Left kidney (tissue), 8 donors: ENCODE results near the gene THAP5. TPM values are rescaled to one million over a fixed set of nuclear protein-coding genes. Genes with fewer than 3 reads are reported as not detected.

Source experiments
- DNase-seq: peaks from one replicate; pipeline ENCODE4 v3.0.0-alpha.2; 2013
- long read RNA-seq, 8 donors: transcript quantifications; one replicate each; lab custom pipeline, GENCODE V29; 2026
- polyA plus RNA-seq: library from polyadenylated mRNA; unstranded; fragments of 120-200 nt; gene quantifications from one replicate; pipeline ENCODE4 v1.2.1, GENCODE V29; 2013; ENCODE audit not compliant: insufficient read length

Gene THAP5, protein sequence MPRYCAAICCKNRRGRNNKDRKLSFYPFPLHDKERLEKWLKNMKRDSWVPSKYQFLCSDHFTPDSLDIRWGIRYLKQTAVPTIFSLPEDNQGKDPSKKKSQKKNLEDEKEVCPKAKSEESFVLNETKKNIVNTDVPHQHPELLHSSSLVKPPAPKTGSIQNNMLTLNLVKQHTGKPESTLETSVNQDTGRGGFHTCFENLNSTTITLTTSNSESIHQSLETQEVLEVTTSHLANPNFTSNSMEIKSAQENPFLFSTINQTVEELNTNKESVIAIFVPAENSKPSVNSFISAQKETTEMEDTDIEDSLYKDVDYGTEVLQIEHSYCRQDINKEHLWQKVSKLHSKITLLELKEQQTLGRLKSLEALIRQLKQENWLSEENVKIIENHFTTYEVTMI
- 41.4 TPM for polyA plus RNA-seq
- long read RNA-seq, donor 1, transcript THAP5-203 (3 exons, 3,306 nt), result major isoform, 10 of 14 reads
- long read RNA-seq, donor 1, partial matches to known transcripts, result 0 of 14 reads
- long read RNA-seq, donor 1, other reads (novel, unspliced or antisense), result 0 of 14 reads
- long read RNA-seq, donor 2, transcript THAP5-207 (2 exons, 1,051 nt), result minor isoform, 5 of 21 reads
- long read RNA-seq, donor 2, transcript THAP5-203 (3 exons, 3,306 nt), result major isoform, 11 of 21 reads
- long read RNA-seq, donor 2, partial matches to known transcripts, result 0 of 21 reads
- long read RNA-seq, donor 2, other reads (novel, unspliced or antisense), result 0 of 21 reads
- long read RNA-seq, donor 3, transcript THAP5-203 (3 exons, 3,306 nt), result major isoform, 9 of 13 reads
- long read RNA-seq, donor 3, partial matches to known transcripts, result 0 of 13 reads
- long read RNA-seq, donor 3, other reads (novel, unspliced or antisense), result 0 of 13 reads
- long read RNA-seq, donor 4, partial matches to known transcripts, result 0 of 2 reads
- long read RNA-seq, donor 4, other reads (novel, unspliced or antisense), result 0 of 2 reads
- long read RNA-seq, donor 5, transcript THAP5-203 (3 exons, 3,306 nt), result major isoform, 11 of 18 reads
- long read RNA-seq, donor 5, partial matches to known transcripts, result 0 of 18 reads
- long read RNA-seq, donor 5, other reads (novel, unspliced or antisense), result 0 of 18 reads
- long read RNA-seq, donor 6, transcript THAP5-203 (3 exons, 3,306 nt), result major isoform, 12 of 16 reads
- long read RNA-seq, donor 6, partial matches to known transcripts, result 0 of 16 reads
- long read RNA-seq, donor 6, other reads (novel, unspliced or antisense), result 0 of 16 reads
- long read RNA-seq, donor 7, transcript THAP5-203 (3 exons, 3,306 nt), result major isoform, 21 of 32 reads
- long read RNA-seq, donor 7, transcript THAP5-207 (2 exons, 1,051 nt), result minor isoform, 5 of 32 reads
- long read RNA-seq, donor 7, partial matches to known transcripts, result 0 of 32 reads
- long read RNA-seq, donor 7, other reads (novel, unspliced or antisense), result 0 of 32 reads
- long read RNA-seq, donor 8, partial matches to known transcripts, result 0 of 4 reads
- long read RNA-seq, donor 8, other reads (novel, unspliced or antisense), result 0 of 4 reads

DNA sequence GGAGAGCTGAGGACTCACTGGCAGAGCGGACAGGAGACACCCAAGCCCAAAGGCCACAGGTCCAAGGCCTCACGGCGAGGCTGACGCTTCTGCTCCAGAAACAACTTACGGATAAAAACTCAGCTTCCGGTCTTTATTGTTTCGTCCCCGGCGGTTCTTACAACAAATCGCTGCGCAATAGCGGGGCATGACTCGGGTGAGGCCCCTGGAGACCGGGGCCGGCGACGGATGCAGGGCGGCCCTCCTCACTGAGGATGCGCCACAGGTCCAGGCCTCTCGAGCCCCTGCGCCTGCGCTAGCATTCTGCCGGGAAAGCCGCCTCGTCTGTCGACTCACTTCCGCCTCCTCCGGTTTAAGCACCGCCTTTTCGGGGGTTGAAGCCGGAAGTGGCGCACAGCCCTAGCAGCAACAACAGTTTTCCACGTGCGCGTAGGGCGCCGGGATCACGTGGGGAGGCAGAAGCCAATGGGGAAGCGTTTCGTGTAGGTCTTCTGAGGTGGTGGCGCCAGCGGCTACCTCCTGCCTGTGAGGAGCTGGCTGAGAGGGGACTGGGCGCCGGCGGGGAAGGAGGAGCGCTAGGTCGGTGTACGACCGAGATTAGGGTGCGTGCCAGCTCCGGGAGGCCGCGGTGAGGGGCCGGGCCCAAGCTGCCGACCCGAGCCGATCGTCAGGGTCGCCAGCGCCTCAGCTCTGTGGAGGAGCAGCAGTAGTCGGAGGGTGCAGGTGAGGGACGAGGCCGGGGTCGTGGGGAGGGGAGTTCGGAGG, at the start of gene THAP5, which contains the start of gene DNAJB9:
TSS of gene THAP5 (minus strand) at position 326 of the 765 bp plus-strand sequence. CDS start at position 189, 137 bp downstream.
TSS of gene DNAJB9 (plus strand) at position 494 of the 765 bp plus-strand sequence. CDS start 1,853 bp downstream, outside the sequence.
- peak; percentile 99 for DNase-seq

DNA sequence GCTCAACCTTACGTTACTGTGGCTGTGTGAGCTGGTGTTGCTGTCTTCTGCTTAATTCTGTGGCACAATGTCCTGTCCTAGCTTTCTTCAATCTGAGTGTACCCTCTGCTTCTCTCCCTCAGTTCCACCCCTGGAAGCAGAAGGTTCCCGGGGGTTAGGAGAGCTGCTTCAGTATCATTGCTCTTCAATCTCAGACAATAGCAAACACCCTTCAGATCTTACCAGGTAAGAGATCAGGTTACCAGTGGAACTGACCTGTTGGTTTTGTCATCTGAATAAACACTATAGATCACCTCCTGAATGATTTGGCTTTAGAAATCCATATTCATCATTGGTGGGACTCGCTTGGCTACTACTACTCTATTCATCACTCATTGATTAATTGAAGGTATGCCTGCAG, 48.5 kb upstream of the THAP5 start:
- no peak for DNase-seq

DNA sequence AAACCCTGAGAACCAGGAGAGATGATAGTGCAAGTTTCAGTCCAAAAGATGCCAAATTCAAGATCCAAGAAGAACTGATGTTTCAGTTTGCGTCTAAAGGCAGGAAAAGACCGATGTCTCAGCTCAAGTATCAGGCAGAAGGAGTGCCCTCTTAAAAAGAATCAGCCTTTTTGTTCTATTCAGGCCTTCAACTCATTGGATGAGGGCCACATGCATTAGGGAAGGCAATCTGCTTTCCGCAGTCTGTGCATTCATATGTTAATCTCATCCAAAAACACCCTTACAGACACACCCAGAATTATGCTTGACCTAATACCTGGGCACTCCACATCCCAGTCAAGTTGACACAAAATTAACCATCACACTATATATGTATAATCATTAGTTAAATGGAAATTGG, 45.4 kb upstream of the THAP5 start:
- no peak for DNase-seq

DNA sequence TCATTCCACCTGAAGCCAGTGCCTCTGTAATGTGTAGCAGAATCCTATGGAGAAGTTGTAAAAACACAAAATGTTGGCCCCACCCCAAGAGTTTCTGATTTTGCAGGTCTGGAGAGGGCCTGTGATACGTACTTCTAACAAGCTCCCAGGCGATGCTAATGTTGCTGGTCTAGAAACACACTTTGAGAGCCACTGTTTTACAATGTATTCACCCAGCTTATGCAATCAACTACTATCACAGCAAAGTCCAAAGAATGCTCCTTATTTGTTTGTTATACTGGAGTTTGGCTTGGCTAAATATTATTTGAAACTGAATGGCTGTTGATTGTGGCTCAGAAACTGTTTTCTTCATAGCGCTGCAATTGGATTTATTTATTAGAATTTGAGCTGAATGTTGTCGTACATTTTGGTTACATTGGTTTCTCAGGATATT, 44.5 kb upstream of the THAP5 start:
- no peak for DNase-seq

DNA sequence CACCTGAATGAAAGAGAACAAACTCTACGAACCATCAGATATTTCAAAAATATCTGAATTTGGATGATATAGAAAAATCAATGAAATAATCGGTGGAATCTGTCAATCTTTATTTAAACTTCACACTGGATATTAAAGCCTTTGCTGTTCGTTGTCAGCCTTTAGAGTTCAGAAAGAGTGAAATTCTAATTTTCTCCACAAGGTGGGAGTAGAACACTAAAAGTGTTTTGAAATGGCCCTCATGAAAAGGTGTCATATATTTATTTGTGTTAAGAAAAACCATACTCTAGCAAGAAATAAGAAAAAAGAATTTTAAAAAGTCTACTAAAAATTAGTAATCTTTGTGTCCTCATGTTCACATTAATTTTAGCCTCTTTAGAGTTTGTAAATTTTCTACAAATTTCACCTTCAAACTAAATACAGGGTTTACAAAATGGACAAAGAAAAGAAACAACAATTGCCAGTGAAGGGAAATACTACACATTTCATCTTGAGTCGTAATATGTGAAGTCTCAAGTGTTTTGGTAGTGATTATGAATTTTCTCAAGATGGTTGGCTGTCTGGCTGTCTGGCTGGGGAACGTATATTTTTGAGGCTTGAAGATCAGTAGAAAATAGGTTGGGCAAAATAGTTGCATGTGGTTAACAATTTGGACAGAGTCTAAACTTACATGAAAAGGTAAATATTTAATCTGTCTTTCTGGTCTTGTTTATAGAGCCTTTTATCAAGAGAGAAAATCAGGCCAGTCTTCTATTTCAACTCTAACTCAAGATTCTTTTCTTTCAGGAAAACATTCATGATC, 43.8 kb upstream of the THAP5 start:
- DNase-seq, result peak; percentile 55

DNA sequence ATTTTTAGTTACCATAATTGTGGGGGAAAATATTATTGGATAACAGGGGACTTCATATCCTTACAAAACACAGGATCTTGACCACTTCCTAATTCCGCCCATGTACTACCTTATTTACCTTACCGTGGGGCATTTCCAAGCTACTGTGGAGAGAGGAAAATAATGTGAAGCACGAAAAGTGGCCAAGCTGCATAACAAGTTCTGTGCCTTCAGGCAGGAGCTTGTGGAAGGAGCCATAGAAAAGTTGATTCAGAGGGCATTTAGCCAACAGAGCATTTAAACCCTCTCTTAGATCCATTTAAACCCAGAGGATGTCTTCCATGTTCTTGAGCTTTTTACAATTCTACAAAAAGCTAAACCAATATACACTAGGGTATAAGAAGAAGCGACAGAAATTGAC, 41.8 kb upstream of the THAP5 start:
- DNase-seq, result no peak

DNA sequence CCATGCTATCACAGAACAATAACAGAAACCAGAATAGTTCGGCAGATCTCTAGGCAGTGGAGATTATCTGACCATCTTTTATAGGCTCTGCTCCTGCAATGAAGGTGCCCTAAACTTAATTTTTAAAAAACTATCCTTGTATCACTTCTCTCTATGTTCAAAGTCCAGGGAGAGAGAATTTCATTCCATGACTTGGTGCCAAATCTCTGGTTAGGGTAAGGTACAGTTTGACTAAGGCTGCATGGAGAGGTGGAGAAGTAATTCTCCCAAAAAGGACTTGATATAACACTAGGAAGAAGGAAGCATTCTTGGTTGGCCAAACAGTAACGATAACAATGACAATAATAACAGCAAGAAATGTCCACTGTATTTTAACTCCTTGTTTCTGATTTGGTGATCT, 40.1 kb upstream of the THAP5 start:
- DNase-seq, result no peak

DNA sequence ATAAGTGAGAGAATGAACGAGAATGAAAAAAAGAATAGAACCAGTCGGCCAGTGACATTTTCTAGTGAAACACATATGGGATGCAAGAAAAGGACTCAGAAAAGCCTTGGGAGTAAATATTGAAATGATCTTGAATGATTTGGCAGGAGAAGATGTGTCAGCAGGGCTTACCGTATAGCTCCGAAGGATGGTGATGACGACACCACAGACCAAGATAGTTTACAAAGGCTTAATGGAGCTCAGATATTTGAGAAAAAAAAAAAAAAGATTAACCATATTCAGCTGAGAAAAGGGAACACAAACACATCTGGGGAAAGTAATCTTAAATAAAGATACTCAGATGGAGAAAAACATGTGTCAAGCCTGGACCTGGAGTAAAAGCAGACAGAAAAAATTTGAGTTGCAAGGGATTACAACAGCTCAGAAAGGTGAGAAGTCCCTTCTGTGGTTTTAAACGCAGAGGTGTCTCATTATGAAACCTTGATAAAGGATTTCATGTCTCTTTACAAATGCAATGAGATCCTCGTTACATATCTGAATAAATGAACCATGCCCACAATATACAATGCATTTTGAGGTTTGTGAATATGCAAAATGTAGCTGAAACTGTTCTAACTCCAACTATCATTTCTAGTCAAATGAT, 36.2 kb upstream of the THAP5 start:
- no peak for DNase-seq

DNA sequence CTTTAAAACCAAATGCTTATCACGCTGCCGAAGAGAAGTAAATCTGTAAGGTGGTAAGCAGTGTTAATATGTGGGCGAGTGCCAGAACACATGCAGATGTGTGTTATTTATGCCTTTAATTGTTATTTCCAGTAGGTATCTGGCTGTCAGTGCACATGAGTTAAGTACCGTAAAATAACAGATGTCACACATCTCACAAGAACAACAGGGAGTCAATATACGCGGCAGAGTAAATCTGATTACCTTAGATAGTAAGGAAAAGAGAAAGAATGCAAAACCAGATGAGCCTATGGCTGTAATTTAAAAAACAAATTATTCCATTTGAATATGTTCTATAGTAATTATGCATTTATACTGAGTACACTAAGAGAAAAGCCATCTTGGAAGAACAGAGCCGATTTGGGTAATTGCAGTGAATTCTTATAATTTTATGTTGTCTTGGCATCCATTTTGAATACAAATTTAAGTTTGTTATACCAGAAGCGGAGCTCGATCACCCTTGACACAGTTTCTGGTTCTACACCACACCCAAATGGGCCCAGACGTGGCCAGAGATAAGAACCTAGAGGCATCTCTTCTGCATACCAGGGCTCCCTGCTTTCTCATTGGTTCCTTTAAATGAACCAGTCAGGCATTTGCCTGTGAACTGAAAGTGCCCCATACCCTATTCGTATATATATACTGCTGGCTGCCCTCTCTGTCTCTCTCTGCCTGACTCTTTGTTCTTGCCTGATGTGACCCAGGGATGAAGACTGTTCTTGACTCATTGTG, 35.0 kb upstream of the THAP5 start:
- no peak for DNase-seq

DNA sequence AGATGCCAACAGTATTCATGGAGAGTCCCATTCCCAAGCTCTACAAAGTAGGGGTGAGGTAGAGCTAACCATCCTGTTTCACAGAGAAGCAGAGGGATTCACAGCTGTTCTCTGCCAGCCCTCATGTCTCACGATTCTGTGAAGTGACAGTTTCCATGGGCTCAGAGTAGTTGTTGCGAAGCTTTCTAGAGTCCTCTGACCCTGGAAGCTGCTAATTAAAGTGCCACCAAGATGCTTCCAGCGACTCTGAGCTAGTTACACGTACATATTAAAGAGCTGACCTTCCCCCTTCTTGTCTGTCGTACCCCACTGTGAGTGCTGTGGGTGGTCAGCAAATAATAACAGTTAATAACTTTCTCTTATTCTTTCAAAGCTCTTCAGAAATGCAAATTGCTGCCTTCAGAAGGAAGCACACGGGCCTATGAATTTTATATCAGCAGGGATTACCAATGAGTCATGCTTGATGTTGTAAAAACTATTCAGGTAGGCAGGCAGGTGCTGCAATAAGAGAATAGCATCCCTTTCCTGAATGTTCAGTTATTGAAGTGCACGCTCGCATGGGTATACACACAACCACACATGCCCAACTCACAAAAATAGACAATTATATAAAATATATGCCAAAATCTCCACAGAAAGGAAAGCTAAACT, 34.3 kb upstream of the THAP5 start:
- DNase-seq, result no peak

DNA sequence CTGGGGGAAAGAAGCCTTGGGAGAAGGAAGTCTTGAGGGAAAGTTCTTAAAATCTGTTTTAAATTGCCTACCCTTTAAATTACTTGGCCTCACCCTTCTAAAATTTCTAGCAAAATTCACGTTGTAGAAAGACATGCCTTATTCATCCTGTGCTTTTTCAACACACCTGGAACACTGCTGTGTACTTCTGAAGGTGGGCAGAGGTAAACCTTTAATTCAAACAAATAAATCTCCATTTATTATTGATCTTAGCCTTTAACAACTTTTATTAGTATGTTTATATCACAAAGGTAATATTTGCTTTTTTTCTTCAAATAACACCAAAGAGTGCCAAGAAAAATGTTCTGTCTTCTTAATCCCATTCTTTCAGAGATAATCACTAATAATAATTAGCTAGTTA, 30.9 kb upstream of the THAP5 start:
- DNase-seq, result no peak

DNA sequence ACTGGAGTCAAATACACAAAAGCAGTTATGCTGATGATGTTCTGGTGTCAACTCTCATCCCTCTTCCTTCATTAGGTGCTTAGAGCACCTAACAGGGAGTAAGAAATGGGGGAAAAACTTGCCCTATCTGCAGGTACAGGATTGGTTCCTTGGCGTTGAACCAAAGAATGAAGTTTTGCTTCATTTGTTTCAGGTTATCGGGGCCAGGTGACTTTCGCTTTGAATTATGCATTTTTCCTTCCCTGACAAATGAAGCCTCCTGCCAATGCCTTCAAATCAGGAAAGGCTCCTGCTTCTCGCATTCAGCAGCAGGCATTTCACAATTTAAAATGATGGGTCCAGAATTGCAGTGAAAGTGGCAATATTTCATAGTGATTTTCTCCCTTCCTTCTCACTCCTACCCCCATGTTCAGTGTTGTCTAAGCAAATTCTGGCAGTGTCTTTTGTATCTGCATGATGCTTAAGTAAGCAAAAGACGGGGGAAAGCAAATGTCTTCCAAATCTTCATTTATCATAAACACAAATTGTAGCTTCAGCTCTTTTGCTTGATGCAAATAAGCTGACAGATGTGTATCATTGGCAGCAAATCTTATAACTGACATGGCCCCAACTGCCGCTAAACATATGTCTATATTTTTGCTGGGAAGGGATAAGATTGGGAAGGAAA, 29.5 kb upstream of the THAP5 start:
- DNase-seq, result no peak

DNA sequence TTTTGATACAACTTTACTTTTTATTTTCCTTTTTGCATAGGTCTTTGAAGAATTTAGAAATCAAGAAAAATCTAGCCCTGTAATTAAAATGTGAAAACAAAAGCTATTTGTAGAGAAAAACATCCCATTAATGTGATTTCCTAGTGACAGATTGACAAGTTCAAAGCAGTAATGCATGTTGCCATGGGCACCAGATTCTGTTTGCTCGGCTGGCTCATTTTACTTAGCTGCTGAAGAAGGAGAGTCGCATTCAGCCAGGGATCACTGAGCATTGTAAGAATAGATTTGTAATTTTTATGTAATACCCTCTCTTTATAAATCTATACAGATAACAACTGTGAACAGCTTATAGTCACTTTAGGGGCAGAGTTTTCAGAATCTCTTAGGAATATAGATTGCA, 28.6 kb upstream of the THAP5 start:
- DNase-seq, result no peak

DNA sequence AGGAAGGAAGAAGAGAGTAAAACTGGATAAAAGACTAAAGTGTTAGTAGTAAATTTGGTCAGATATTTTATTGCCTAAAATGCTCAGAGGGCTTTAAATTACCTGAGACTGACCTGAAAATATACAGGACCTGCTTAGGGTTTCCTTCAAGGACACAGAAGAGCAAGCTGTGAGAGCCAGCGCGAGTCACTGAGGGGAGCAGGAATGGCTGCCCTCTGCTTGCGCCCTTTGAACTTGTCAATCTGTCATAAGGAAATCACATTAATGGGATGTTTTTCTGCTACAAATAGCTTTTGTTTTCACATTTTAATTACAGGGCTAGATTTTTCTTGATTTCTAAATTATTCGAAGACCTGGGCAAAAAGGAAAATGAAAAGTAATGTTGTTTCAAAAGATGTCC, 27.1 kb upstream of the THAP5 start:
- DNase-seq, result no peak

DNA sequence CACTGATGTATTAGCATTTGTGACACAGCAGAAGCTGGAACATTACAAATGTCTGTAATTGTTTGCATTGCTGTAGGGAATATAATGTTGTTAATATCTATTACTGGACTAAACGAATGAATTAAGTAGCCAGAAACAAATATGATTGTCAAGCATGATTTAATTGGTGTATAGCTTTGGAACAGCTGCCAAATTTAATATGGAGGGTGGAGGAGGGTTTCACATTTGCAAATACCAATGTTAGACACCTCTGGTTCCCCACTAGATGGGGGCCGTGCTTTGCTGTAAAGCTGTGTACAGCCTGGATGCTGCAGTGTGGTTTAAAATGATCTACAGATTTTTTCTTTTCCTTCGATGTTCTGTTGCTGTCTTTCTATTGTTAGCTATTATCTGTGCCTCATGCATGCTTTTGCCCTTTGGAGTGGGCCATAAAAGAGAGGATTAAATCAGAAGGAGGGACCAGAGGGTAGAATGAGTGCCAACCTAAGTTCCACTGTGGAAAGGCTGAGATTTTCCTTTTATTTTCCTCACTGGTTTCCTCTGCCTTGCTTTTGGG, 23.2 kb upstream of the THAP5 start:
- DNase-seq, result no peak

DNA sequence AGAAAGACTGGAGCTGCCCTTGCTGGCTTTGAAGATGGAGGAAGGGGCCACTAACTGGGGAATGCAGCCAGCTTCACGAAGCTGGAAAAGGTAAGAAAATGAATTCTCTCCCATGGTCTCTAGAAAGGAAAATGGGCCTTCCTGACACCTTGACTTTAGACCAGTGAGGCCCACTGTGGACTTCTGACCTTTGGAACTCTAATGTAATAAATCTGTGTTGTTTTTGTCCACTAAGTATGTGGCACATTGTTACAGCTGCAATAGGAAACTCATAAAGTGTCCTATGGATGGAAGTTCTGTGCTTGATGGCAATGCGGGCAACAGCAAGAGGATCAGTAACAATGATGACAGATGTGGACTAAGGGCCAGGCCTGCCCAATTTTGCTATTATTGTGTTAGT, 21.1 kb upstream of the THAP5 start:
- no peak for DNase-seq

DNA sequence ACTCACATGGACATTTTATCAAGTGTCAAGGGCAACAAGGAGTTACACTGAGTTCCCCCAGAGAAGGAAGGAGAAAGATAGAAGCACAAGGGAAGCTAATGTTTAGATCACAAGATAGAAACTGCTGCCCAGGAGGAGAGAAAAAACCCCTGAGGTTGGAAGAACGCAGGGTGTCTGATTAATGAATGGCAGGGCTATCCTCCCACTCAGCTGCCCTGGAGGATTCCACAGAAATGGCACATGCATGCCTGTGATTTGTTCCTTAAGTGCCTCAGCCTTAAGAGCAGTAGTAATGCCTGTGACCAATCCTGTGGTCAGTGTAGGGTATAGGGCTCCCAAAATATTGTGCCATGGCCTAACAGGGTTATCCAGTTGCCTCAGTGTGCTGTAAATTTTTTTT, 20.4 kb upstream of the THAP5 start:
- no peak for DNase-seq
